ENCODE data around the gene SLC39A11. TPM values are rescaled to one million over a fixed set of nuclear protein-coding genes. Genes with fewer than 3 reads are reported as not detected.

SLC39A11 gene
- total RNA-seq, 1 donor from 2014 or later: 26.0 TPM

DNA sequence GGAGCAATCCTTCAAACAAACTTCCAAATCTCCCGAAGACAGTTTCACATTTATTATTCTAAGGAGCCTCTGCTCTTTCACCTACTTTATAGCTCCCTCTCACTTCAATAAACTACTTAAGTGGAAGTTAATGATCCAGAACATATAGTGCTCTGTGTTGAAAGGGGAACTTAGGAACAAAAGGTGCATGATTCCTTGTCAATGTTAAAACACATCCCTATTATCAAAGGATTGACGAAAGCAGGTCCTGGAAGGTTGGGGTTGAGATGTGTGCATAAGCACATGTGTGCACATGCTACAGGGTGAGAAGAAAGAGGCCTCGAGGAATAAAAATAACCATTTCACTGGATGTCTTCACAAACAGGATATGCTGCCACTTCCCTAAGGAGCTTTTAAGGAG lies 170.3 kb downstream of the SLC39A11 start:
- DNase-seq (ENCODE audit: low spot score in 2 of 2, unreplicated experiment in 2 of 2): no peak
- no peak overlapping the region for H3K27ac Mint-ChIP-seq
- no peaks in the 10 kb centered on the region for H3K27me3 Mint-ChIP-seq (ENCODE audit: low read depth)
- no peak overlapping the region for H3K4me3 Mint-ChIP-seq
- no peaks in the 10 kb centered on the region for H3K4me1 Mint-ChIP-seq
- peaks cover 2% of the 10 kb centered on the region for H3K9me3 Mint-ChIP-seq
- TF ChIP-seq, protein P1, sequence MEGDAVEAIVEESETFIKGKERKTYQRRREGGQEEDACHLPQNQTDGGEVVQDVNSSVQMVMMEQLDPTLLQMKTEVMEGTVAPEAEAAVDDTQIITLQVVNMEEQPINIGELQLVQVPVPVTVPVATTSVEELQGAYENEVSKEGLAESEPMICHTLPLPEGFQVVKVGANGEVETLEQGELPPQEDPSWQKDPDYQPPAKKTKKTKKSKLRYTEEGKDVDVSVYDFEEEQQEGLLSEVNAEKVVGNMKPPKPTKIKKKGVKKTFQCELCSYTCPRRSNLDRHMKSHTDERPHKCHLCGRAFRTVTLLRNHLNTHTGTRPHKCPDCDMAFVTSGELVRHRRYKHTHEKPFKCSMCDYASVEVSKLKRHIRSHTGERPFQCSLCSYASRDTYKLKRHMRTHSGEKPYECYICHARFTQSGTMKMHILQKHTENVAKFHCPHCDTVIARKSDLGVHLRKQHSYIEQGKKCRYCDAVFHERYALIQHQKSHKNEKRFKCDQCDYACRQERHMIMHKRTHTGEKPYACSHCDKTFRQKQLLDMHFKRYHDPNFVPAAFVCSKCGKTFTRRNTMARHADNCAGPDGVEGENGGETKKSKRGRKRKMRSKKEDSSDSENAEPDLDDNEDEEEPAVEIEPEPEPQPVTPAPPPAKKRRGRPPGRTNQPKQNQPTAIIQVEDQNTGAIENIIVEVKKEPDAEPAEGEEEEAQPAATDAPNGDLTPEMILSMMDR (IDR thresholded peaks at IDR 0.05; ENCODE audit: unreplicated experiment): no peak
- peaks cover 2% of the 10 kb centered on the region for H3K36me3 Mint-ChIP-seq

DNA sequence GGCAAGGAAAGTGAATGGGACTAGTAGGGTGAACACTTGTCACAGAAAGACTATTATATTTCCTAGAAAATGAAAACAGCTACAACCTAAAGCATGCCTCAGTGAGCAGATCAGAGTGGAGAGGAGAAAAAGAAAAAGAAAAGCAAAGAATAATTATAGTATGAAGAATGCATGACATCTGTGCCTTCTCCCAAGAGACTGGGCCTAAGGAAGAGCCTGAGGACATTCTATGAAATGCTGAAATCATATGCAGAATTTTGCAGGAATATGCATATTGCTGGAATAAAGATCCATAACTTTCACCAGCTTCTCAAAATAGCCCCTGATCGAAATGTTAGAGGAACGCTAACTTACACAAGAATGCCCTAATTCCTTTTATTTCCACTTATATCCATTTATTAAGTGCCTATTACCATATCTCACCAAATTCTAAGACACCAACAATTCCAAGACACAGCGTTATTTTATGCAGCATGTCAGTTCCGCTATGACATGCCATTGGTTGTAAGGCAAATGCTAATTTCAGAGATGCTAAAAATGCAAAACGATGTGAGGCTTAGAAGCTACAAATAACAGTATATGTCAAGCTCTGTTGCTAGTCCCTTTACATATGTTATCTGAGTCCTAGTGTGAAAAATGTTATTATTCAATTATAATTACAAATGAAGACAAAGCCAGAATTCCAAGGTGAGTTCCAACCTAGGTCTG lies 171.0 kb downstream of the SLC39A11 start:
- Mint-ChIP-seq H3K36me3 (peaks cover 2% of the 10 kb centered on the region), H3K4me1 (no peaks in the 10 kb centered on the region), H3K27me3 (ENCODE audit: low read depth) (no peaks in the 10 kb centered on the region), H3K4me3 (no peak overlapping the region), H3K9me3 (peaks cover 5% of the 10 kb centered on the region), H3K27ac (no peak overlapping the region)
- no peak for DNase-seq (ENCODE audit: low spot score in 2 of 2, unreplicated experiment in 2 of 2)
- TF ChIP-seq, protein P1 (IDR thresholded peaks at IDR 0.05; ENCODE audit: unreplicated experiment): no peak

DNA sequence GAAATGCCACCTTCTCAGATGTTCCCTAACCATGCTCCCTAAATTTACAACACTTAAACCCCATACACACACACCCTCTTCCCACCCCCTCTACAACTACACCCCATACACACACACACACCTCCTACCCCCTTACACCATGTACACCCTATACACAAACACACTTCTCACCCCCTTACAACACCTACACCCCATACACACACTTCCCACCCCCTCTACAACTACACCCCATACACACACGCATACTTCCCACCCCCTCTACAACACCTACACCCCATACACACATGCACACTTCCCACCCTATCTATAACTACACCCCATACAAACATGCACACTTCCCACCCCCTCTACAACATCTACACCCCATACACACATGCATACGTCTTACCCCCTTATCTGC lies 172.0 kb downstream of the SLC39A11 start:
- peaks cover 2% of the 10 kb centered on the region for H3K36me3 Mint-ChIP-seq
- TF ChIP-seq, protein P1 (IDR thresholded peaks at IDR 0.05; ENCODE audit: unreplicated experiment): no peak
- DNase-seq (ENCODE audit: low spot score in 2 of 2, unreplicated experiment in 2 of 2): no peak
- no peaks in the 10 kb centered on the region for H3K27me3 Mint-ChIP-seq (ENCODE audit: low read depth)
- no peak overlapping the region for H3K27ac Mint-ChIP-seq
- no peaks in the 10 kb centered on the region for H3K4me1 Mint-ChIP-seq
- peaks cover 5% of the 10 kb centered on the region for H3K9me3 Mint-ChIP-seq
- H3K4me3 Mint-ChIP-seq: no peak overlapping the region

DNA sequence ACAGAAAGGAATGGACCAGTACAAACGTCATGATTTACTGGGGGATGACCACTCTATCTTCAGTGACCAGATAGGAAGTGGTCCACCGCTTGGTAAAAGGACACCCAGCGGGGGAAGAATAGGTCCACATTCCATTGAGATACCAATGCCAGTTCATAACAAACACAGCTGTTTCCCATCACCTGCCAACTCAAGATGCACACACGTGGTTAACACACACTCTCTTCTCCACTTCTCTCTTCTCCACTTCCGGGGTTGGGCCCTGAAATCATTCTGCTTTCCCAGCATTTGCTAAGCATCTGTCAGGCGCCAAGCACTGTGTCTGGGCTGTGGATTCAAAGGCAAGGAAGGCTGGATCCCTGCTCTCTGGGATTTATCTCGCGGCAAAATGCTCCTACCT lies 175.5 kb downstream of the SLC39A11 start:
- Mint-ChIP-seq H3K9me3 (peaks cover 5% of the 10 kb centered on the region), H3K4me1 (no peaks in the 10 kb centered on the region), H3K4me3 (no peak overlapping the region), H3K27me3 (ENCODE audit: low read depth) (no peaks in the 10 kb centered on the region), H3K27ac (no peak overlapping the region), H3K36me3 (peaks cover 2% of the 10 kb centered on the region)
- TF ChIP-seq, protein P1 (IDR thresholded peaks at IDR 0.05; ENCODE audit: unreplicated experiment): no peak
- DNase-seq (ENCODE audit: low spot score in 2 of 2, unreplicated experiment in 2 of 2): no peak

DNA sequence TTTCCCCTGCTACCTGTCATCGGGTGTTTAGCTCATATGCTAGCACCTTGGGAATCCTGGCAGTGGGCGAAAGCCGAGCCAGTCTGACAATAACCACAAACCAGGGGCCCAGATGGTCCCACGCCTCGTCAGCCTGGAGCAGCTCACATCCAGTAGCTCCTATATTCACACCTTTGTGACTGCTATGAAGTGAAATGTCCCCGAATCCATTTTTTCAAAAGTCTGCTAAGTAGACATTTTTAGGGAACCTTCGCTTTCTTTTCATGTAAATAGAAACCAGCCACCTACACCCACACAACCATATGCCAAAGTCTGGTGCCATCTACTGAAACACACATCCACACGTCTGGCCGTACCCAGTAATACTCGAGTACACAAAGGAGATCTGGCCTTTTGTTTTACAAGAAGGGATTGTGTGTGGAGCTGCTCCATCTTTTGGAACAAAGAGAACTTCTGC lies 176.8 kb downstream of the SLC39A11 start:
- Mint-ChIP-seq H3K27me3 (ENCODE audit: low read depth) (no peaks in the 10 kb centered on the region), H3K4me3 (no peak overlapping the region), H3K9me3 (peaks cover 5% of the 10 kb centered on the region), H3K27ac (no peak overlapping the region), H3K4me1 (no peaks in the 10 kb centered on the region), H3K36me3 (peaks cover 2% of the 10 kb centered on the region)
- no peak for DNase-seq (ENCODE audit: low spot score in 2 of 2, unreplicated experiment in 2 of 2)
- TF ChIP-seq, protein P1 (IDR thresholded peaks at IDR 0.05; ENCODE audit: unreplicated experiment): no peak
